ENCODE results near the gene DBF4B. TPM values are rescaled to one million over a fixed set of nuclear protein-coding genes. Genes with fewer than 3 reads are reported as not detected.
A peak's percentile ranks its signal among the peaks of the same experiment; 100 is the strongest.

DBF4B gene
- total RNA-seq, 1 experiment from 2014 or later = 24.7 TPM

DNA sequence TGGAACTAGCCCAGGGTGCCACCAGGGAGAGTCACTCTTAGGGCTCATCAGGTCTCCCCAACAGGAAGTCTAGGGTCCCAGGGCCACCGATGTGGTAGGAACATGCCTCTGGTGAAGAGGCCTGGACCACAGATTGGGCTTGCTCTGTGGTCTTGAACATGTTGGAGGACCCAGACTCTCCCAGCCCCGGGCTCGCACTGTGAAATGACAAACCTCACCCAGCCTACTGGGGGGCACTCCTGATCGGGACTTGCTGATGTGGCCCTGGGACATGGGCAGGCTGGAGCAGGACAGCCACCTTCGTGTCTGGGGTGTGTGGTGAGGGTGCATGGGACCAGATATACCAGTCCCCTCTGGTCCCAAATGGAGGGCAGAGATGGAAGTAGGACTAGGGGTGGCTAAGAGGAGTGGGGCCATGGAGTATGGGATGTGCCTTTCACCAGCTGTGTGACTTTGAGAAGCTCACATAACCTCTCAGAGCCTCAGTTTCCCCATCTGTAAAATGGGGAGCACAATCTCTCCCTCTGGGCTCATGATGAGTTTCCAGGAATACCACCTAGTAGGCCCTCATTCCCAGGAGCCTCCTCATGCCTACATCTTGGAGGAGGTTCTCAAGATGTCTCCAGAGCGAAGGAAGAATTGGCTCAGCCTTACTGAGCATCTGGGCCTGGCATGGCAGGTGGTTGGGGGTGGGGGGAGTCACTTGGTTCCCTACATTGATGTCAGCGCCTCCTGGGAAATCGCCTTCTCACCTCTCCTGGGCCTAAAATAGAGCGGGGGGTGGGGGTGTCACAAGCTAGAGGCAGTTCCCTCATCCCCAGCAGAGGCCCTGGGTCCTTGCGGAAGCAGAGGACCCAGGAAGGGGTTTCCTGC lies 48.8 kb downstream of the DBF4B start:
- Mint-ChIP-seq H3K4me1 (peaks cover 2 to 10% of the 10 kb centered on the region in 2 experiments; a peak in 1 of 4 replicates), H3K4me3 (no peak overlapping the region), H3K27me3 (ENCODE audit: low read depth) (peaks cover 76% of the 10 kb centered on the region), H3K9me3 (no peaks in the 10 kb centered on the region; a peak in 1 of 5 replicates), H3K36me3 (ENCODE audit: insufficient read depth in 1 of 3, low read depth in 3 of 3) (no peaks in the 10 kb centered on the region), H3K27ac (peak overlapping the region in 1 of 3 experiments; percentile 90; a peak in 1 of 7 replicates)
- Histone ChIP-seq H2BK12ac (ENCODE audit: insufficient read length, low read depth, low read length) (no peak overlapping the region), H2AFZ (ENCODE audit: low read length) (no peak overlapping the region), H3K79me1 (ENCODE audit: insufficient read depth, low read depth, low read length, poor library complexity, severe bottlenecking) (no peaks in the 10 kb centered on the region), H3K27me3 (ENCODE audit: insufficient read depth, low read length) (peaks cover 19% of the 10 kb centered on the region), H3K79me2 (ENCODE audit: insufficient read depth, low read length) (no peaks in the 10 kb centered on the region), H4K20me1 (ENCODE audit: control insufficient read depth, insufficient read depth, insufficient read length) (no peaks in the 10 kb centered on the region), H3K27ac (ENCODE audit: insufficient read length, low read depth, low read length) (no peak overlapping the region), H4K5ac (ENCODE audit: insufficient read length, low read depth, low read length) (no peak overlapping the region), H3K9ac (ENCODE audit: extremely low read depth, insufficient read length, low read length) (no peak overlapping the region), H3K18ac (ENCODE audit: insufficient read length, low read depth, low read length) (no peak overlapping the region), H3K23me2 (ENCODE audit: insufficient read length, low read depth, low read length, poor library complexity, severe bottlenecking) (peaks cover 7% of the 10 kb centered on the region), H4K91ac (ENCODE audit: insufficient read length, low read depth, low read length) (no peak overlapping the region), H2BK15ac (ENCODE audit: low read depth, low read length) (no peak overlapping the region), H4K8ac (replicated peaks; ENCODE audit: insufficient read length, low read depth, low read length) (no peak overlapping the region), H2BK5ac (ENCODE audit: insufficient read length, low read length) (no peak overlapping the region), H3K9me3 (ENCODE audit: control insufficient read depth, low read depth, low read length) (no peaks in the 10 kb centered on the region), H3K4ac (ENCODE audit: low read depth, low read length) (no peak overlapping the region), H3K14ac (ENCODE audit: insufficient read depth, low read length) (no peak overlapping the region), H3K23ac (ENCODE audit: insufficient read length, low read depth, low read length) (no peak overlapping the region), H2BK20ac (ENCODE audit: low read depth, low read length, poor library complexity, severe bottlenecking) (no peak overlapping the region), H3K56ac (ENCODE audit: insufficient read length, low read depth, low read length) (no peak overlapping the region), H3K4me1 (ENCODE audit: insufficient read depth, low read length) (no peaks in the 10 kb centered on the region), H2BK120ac (ENCODE audit: low read depth, low read length, poor library complexity, severe bottlenecking) (no peak overlapping the region), H2AK5ac (ENCODE audit: insufficient read length, low read length) (no peak overlapping the region), H3T11ph (ENCODE audit: low read length) (no peak overlapping the region), H3K4me2 (ENCODE audit: insufficient read depth, insufficient read length, low read length) (no peak overlapping the region)
- WGBS (ENCODE audit: extremely low coverage, insufficient read length, low lambda C conversion rate) = no CpG with 5 or more reads among the region's 10 CpGs
- TF ChIP-seq CTCF (conservative IDR thresholded peaks at IDR 0.05) = no peak
- peak; percentile 27 for DNase-seq

Data from H9 (cell line).